Breast epithelium (tissue), 3 donors: Measurements from ENCODE around the gene TRAF3.

Experiments used
- POLR2A ChIP-seq: fragments of 450-650 bp; IDR thresholded peaks from one replicate; pipeline ENCODE4 v1.6.1; 2016; ENCODE audit warnings: antibody characterized with exemption, mild to moderate bottlenecking, moderate library complexity
- TF ChIP-seq, protein P1 (sequence below), 3 donors: fragments of 450-650 bp; IDR thresholded peaks; one replicate each; pipeline ENCODE4 v1.5.1; 2016 to 2017; ENCODE audit warnings: antibody characterized with exemption in 3 of 3, mild to moderate bottlenecking in 3 of 3, moderate library complexity in 3 of 3

DNA sequence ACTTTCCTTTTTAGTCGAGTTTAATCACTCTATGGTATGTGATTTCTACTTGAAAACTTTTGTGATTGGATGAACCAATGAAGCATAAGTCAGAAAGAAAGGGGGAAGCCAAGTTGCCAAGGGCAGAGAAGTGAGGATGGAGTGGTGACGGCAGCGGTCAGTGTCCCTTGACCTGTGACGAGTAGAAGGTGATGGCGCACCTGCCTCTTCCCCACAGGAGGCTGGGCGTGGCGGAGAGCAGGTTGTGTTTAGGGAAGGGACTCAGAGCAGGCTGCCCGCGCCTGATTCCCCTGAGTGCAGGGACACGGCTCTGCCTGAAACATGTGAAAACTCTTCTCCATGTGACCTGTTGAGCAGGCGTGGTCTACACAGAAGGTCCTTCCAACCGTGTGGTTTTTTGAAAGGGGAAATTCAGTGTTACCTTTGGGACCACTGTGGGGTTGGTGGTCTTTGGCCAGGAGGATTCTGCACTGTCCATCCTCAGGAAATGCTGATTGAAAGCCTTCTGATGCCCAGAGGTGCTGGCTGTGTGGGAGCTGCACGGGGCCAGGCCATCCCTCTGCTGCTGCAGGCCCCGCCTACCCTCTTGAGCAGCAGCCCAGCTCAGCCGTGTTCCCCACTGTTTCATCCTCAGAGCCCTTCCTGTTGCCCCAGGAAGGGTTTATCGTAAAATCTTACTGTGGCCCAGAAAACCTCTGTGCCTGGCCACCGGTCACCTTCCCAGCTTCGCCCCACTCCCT, 121.7 kb downstream of the TRAF3 start:
- TF ChIP-seq, protein P1, sequence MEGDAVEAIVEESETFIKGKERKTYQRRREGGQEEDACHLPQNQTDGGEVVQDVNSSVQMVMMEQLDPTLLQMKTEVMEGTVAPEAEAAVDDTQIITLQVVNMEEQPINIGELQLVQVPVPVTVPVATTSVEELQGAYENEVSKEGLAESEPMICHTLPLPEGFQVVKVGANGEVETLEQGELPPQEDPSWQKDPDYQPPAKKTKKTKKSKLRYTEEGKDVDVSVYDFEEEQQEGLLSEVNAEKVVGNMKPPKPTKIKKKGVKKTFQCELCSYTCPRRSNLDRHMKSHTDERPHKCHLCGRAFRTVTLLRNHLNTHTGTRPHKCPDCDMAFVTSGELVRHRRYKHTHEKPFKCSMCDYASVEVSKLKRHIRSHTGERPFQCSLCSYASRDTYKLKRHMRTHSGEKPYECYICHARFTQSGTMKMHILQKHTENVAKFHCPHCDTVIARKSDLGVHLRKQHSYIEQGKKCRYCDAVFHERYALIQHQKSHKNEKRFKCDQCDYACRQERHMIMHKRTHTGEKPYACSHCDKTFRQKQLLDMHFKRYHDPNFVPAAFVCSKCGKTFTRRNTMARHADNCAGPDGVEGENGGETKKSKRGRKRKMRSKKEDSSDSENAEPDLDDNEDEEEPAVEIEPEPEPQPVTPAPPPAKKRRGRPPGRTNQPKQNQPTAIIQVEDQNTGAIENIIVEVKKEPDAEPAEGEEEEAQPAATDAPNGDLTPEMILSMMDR (IDR thresholded peaks at IDR 0.05), result no peak
- TF ChIP-seq POLR2A, result no peak
